ENCODE results near the gene PDE9A.

PDE9A gene

GRCh38 chr21:42768324-42769121 lies 115.1 kb downstream of the PDE9A start:
- in situ Hi-C loops (cut with MboI; ENCODE audit: low pct_unique_long_range_greater_than_20kb, low sequenced_read_pairs), result loop anchor here (25.0 kb wide), 1 partner anchor 131 kb away; no protein-coding TSS in a partner anchor
- no peak for DNase-seq

DNA sequence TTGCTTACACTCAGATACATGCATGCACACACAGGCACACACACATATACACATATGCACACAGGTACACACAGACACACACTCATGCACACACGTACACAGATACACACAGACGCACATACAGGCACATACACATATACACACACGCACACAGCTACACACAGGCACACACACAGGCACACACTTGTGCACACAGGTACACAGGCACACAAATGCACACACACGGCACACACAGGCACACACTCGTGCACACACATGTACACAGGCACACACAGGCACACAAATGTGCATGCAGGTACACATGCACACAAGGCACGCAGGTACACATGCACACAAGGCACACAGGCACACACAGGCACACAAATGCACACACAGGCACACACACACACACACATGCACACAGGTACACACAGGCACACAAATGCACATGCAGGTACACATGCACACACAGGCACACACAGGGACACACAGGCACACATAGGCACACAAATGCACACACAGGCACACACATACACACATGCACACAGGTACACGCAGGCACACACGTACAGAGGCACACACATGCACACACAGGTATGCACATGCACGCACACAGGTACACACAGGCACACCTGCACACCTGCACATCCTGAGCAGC lies 115.9 kb downstream of the PDE9A start:
- in situ Hi-C loops (cut with MboI; ENCODE audit: low pct_unique_long_range_greater_than_20kb, low sequenced_read_pairs), result loop anchor here (25.0 kb wide), 1 partner anchor 132 kb away; no protein-coding TSS in a partner anchor

DNA sequence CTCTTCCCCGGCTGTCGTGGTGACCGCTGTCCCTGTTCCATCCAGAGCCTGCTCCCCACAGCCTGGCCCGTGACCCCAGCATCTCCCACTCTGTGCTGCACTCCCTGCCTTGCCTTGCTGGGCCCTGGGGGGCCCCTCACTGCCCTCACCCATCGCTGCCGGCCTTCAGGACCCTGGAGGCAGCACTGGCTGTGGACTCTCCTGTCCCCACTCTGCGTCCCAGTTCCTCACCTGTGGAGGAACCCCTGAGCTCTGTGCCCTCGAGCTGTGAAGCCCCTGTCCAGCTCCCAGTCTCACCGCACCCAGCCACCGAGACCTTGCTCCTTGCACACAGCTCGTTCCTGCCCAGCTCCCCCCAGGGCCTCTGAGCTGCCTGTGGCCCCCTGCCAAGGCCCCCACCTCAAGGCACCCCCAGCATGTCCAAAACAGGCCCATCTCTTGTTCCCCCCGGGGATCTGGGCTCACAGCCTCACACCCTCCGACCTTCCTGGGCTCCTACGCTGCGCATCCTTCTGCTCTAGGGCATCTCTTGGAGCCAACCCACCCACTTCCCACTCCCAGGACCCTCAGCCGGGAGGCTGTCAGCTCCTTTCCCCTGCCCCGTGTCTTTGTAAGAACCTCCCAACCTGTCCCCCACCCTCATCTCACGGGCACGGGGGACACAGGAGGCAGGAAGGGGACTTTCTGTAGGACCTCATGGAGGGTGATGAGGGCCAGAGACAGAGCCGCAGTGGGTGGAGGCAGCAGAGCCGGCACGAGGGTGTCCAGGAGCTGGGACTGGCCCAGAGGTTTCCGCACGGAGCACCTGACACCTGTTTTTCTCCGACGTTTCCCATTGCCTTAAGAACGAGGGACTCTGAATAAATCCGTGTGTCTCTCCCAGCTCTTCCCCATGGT lies 116.6 kb downstream of the PDE9A start:
- DNase-seq, result no peak
- in situ Hi-C loops (cut with MboI; ENCODE audit: low pct_unique_long_range_greater_than_20kb, low sequenced_read_pairs), result loop anchor here (25.0 kb wide), 1 partner anchor 133 kb away; no protein-coding TSS in a partner anchor

More for the DNA sequence above, 115.9 kb downstream of the PDE9A start:
- no peak for DNase-seq

DNA sequence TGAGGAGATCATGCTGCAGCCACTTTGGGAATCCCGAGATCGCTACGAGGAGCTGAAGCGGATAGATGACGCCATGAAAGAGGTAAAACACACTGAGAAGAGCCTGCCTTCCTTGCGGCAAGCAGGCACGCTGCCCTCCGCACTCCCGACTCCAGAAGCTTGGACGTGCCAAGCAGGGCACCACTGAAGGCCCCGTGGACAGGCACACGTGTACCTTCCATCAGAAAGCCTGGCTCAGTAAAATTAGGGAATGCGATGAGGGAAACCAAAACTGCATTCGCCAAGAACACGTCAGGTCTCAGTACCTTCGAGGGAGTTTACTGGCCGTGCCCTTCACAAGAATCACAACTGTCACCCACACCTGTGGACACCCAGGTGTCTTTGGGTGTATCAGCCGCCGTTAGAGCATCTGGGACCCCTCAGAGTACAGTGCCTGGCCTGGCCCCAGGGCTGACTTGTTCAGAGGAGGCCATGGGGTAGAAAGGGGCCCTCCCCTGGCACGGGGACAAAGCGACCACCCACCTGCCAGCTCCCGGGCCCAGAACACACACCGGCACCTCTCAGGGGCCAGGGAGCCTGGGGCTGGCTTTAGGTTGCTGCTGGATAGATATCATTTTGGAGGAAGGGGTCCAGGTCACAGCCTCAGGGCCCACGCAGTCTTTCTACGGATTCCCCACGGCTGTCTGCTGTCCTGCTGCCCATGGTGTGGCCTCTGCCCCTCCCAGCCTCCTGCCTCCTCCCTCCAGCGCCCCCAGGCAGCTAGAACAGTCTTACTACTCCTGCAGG lies 117.5 kb downstream of the PDE9A start:
- in situ Hi-C loops (cut with MboI; ENCODE audit: low pct_unique_long_range_greater_than_20kb, low sequenced_read_pairs), result loop anchor here (25.0 kb wide), 1 partner anchor 134 kb away; no protein-coding TSS in a partner anchor
- DNase-seq, result no peak

DNA sequence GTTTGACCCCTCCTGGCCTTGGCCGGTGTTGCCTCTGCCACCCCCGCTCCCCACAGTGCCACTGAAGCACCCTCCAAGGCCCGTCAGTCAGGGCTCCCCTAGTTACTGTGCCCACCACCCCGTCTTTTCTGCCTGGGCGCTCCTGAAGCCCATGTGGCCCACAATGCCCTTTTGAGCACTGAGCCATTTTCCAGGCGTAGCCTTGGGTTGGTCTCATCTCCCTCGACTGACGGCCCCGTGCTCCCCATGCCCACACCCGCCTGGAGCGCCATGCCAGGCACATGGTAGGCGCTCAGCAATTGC lies 118.0 kb downstream of the PDE9A start:
- DNase-seq, result no peak
- in situ Hi-C loops (cut with MboI; ENCODE audit: low pct_unique_long_range_greater_than_20kb, low sequenced_read_pairs), result loop anchor here (25.0 kb wide), 1 partner anchor 134 kb away; no protein-coding TSS in a partner anchor

DNA sequence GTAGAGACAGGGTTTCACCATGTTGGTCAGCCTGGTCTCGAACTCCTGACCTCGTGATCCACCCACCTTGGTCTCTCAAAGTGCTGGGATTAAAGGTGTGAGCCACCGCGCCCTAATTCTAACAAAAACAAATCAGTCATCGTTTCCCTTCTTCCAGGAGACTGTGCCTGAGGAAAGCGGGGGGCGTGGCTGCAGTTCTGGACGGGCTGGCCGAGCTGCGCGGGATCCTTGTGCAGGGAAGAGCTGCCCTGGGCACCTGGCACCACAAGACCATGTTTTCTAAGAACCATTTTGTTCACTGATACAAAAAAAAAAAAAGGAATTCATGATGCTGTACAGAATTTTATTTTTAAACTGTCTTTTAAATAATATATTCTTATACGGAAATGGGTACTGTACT lies 121.7 kb downstream of the PDE9A start:
- DNase-seq, result no peak

DNA sequence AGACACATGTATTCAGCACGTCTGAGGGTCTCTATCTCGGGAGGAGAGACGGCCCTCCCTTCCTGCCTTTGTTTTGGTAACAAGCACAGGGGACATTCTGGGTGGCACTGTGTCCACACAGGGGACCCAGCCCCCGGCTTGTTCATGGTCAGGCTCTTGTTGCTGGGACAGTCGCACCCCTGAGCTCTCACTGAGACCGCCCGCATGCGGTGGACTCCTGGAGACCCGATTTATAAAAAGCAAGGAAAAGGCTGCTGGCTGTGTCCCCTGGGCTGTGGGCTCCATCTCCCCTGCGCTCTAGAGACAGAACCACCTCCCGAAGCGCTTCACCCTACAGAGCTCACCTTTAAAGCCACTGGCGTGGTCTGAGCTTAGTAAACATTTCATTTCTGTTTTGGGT lies 122.5 kb downstream of the PDE9A start:
- in situ Hi-C loops (cut with MboI; ENCODE audit: low pct_unique_long_range_greater_than_20kb, low sequenced_read_pairs), result no loop called here
- DNase-seq, result no peak

More for the DNA sequence above, 121.7 kb downstream of the PDE9A start:
- in situ Hi-C loops (cut with MboI; ENCODE audit: low pct_unique_long_range_greater_than_20kb, low sequenced_read_pairs), result no loop called here

- in situ Hi-C loops (cut with MboI; ENCODE audit: low pct_unique_long_range_greater_than_20kb, low sequenced_read_pairs), result no loop called here
- no peak for DNase-seq
These were observed 123.8 kb downstream of the PDE9A start for GRCh38 chr21:42777064-42777756.

DNA sequence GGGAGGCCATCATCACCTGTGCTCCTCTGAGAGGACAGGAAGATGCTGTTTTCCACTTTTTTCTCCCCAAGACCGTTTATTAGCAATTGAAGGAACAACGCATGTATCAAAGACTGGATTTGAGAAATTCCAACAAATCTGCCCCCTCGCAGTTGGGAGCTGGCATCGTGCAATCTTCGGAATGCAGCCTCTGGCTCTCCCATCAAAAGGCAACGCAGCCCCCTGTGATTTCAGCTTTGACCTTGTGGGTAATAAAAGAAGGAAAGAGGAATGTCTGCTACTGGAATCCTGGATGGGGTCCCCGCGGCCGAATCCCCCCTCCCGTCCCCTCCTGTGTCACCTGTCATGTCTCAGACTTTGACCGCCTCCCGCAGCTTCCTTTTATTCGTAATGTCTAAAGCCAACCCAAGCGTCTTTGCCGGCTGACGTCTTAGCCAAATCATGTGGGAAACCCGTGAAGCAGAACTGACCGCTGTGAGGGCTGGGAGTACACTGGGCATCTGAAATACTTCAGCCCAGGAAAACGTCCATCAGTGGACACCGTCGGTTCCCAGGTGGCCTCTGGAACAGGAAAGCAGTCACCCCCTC lies 124.4 kb downstream of the PDE9A start:
- DNase-seq, result no peak
- in situ Hi-C loops (cut with MboI; ENCODE audit: low pct_unique_long_range_greater_than_20kb, low sequenced_read_pairs), result no loop called here

DNA sequence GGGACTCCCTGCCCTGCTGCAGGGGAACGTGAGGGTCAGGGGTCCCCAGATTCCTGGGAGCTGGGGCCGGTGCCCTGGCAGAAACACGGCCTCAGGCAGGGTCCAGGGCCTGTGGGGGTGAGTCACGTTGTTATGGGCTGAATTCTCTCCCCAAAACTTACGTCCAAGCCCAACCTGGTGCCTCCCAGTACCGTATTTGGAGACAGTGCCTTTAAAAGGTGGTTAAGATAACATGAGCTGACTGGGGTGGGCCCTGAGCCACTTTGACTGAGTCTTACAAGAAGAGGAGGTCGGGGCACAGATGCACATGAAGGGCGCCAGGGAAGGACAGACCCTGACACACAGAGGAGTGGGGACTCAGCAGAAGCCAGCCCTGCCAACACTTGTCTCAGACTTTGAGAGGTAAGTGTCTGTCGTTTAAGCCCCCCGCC lies 126.0 kb downstream of the PDE9A start:
- no peak for DNase-seq
- in situ Hi-C loops (cut with MboI; ENCODE audit: low pct_unique_long_range_greater_than_20kb, low sequenced_read_pairs), result no loop called here

GRCh38 chr21:42780617-42781016 lies 127.2 kb downstream of the PDE9A start:
- in situ Hi-C loops (cut with MboI; ENCODE audit: low pct_unique_long_range_greater_than_20kb, low sequenced_read_pairs), result no loop called here
- no peak for DNase-seq

DNA sequence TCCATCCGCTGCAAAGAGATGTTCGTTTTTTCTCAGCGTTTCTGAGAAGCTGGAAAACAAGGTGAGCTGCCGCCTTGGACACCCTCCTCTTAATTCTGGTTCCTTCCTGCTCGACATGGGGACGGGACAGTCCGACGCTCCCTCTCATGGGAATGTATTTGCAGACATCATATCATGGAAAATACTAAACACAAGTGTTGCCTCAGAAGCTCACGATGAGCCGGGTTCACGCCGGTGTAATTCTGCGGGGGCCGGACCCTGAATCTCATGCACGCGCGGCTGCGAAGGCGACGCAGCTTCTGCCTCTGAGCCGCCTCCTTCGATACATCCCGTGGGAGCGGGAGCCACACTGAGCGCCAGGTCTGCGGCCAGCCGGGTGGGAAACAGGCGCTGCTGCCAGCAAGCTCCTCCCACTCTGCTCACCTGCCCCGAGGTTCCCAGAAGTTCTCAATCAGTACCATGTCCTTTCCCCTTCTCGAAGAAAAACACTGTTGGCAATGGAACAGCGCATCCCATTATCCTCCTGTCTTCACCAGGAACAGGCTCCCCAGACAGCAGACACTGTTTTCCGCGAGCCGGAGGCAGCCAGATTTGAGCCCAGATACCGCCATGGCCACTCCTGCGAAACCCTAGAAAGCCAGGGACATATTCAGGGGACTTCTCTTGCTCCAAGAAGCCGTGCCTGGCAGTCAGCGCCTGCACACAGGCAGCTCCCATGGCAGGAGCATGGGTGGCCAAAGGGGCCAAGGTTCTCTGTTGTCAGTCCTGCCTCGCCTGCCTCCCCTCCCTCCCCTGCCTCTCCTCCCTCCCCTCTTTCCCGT lies 127.9 kb downstream of the PDE9A start:
- in situ Hi-C loops (cut with MboI; ENCODE audit: low pct_unique_long_range_greater_than_20kb, low sequenced_read_pairs), result no loop called here
- no peak for DNase-seq

DNA sequence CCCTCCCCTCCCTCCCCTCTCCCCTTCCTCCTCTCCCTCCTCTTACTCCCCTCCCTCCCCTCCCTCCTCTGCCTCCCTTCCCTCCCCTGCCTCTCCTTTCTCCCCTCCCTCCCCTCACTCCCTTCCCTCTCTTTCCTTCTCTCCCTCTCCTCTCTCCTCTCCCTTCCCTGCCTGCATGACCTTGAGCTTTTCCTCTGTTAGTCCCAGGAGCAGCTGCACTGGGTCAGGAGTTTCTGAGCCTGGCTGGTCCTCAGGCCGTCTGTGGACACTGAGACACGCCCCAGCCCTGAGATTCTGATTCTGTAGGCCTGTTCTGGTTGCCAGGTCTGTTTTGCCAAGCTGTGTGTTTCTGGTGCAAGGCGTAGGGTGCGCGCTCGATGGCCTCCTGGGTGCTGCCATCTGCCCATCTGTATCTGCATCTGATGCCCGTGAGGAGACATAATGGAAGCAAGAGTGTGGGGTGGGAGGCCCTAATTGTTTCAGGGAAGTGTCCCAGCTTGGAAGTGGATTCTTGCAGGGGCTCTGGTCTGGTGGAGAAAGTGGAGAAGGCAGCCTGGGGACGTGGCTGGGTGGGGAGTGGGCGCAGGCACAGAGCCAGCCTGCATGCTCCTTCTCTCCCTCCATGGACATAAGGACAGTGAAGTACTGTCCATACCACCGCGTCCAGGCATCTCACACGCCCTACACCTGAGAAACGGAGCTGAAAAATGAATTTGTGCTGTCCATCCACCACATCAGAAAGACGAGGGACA lies 128.7 kb downstream of the PDE9A start:
- in situ Hi-C loops (cut with MboI; ENCODE audit: low pct_unique_long_range_greater_than_20kb, low sequenced_read_pairs), result no loop called here
- no peak for DNase-seq

GRCh38 chr21:42782723-42783242 lies 129.4 kb downstream of the PDE9A start:
- in situ Hi-C loops (cut with MboI; ENCODE audit: low pct_unique_long_range_greater_than_20kb, low sequenced_read_pairs), result no loop called here
- DNase-seq, result no peak

DNA sequence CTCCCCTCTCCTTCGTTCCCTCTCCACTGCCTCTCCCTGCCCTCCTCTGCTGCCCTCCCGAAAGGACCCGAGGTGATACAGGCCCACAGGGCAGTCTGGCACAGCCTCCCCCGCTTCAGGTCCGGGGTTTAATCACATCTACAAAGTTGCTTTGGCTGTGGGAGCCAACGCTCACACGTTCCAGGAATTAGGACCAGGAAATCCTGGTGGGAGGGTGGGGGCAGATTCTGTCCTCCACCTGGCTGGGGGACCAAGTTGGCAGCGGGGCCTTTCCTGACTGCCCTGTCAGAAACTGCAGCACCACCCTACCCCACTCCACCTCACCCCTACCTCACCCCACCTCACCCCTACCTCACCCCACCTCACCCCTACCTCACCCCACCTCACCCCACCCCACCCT lies 130.9 kb downstream of the PDE9A start:
- in situ Hi-C loops (cut with MboI; ENCODE audit: low pct_unique_long_range_greater_than_20kb, low sequenced_read_pairs), result no loop called here
- DNase-seq, result no peak

DNA sequence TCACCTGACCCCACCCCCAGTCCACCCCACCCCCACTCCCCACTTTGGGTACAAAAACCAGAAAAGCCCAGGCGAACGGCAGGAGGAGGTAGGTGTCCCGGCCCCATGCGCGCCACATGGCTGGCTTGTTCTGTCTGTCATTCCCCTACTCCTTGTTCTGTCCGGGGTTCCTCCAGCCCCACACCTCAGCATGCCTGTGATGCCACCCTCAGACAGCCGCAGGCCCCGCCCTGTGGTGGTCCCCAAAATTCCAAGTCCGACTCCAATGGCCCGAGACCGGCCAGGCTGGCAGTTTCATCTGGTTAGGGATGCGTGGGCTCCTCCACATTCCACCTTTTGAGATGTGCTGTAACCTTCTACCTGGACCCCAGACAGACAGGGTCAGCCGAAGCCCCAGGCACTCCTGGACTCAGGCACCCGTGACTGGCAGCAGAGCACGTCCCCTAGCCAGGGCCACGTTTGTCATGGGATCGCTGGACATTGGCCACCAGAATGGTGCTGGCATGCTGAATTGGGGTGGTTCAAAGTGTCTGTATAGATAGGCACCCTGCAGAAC lies 131.6 kb downstream of the PDE9A start:
- in situ Hi-C loops (cut with MboI; ENCODE audit: low pct_unique_long_range_greater_than_20kb, low sequenced_read_pairs), result no loop called here

More for the DNA sequence above, 131.6 kb downstream of the PDE9A start:
- no peak for DNase-seq

Measured in KBM-7 (cell line).